GM23248 (cell line): ENCODE results near the gene GCLC. TPM values are rescaled to one million over a fixed set of nuclear protein-coding genes. Genes with fewer than 3 reads are reported as not detected.

Experiments
- DNase-seq: peaks from one replicate; pipeline ENCODE4 v3.0.0-alpha.2; 2015
- H2AFZ ChIP-seq: fragments of 200-600 bp; sonication (generic); 2 replicates; pipeline ENCODE4 v1.6.1; 2016; ENCODE audit warnings: antibody characterized with exemption
- H3F3A ChIP-seq: fragments of 200-600 bp; sonication (generic); 2 replicates; pipeline ENCODE4 v1.6.1; 2016; ENCODE audit warnings: mild to moderate bottlenecking, antibody characterized with exemption, mixed run types; ENCODE audit not compliant: insufficient read depth
- H3K27ac ChIP-seq: fragments of 200-600 bp; sonication (generic); 2 replicates; pipeline ENCODE4 v1.5.1; 2016; ENCODE audit warnings: mild to moderate bottlenecking
- H3K27me3 ChIP-seq: fragments of 200-600 bp; sonication (generic); replicated peaks from 2 replicates; pipeline ENCODE4 v1.6.1; 2016; ENCODE audit warnings: mild to moderate bottlenecking; ENCODE audit not compliant: insufficient read depth
- H3K36me3 ChIP-seq: fragments of 200-600 bp; sonication (generic); 2 replicates; pipeline ENCODE4 v1.6.1; 2016; ENCODE audit warnings: low read depth, mild to moderate bottlenecking
- H3K4me1 ChIP-seq: fragments of 200-600 bp; sonication (generic); 2 replicates; pipeline ENCODE4 v1.6.1; 2016; ENCODE audit warnings: mild to moderate bottlenecking; ENCODE audit not compliant: insufficient read depth
- H3K4me2 ChIP-seq: fragments of 200-600 bp; sonication (generic); one replicate; pipeline ENCODE4 v1.6.1; 2016; ENCODE audit warnings: mild to moderate bottlenecking; ENCODE audit not compliant: unreplicated experiment
- H3K4me3 ChIP-seq: fragments of 200-600 bp; sonication (generic); 2 replicates; pipeline ENCODE4 v1.5.1; 2016; ENCODE audit warnings: mild to moderate bottlenecking
- H3K79me2 ChIP-seq: fragments of 200-600 bp; sonication (generic); 2 replicates; pipeline ENCODE4 v1.6.1; 2016; ENCODE audit warnings: mild to moderate bottlenecking; ENCODE audit not compliant: insufficient read depth
- H3K9ac ChIP-seq: fragments of 200-600 bp; sonication (generic); 2 replicates; pipeline ENCODE4 v1.6.1; 2016; ENCODE audit warnings: mild to moderate bottlenecking
- H3K9me2 ChIP-seq: fragments of 200-600 bp; sonication (generic); 2 replicates; pipeline ENCODE4 v1.6.1; 2016; ENCODE audit warnings: mixed run types, mild to moderate bottlenecking, moderate library complexity; ENCODE audit not compliant: insufficient read depth
- H3K9me3 ChIP-seq: fragments of 200-600 bp; sonication (generic); one replicate; pipeline ENCODE4 v1.6.1; 2017; ENCODE audit warnings: low read depth
- H4K20me1 ChIP-seq: fragments of 200-600 bp; sonication (generic); 2 replicates; pipeline ENCODE4 v1.6.0; 2016; ENCODE audit not compliant: insufficient read depth
- EZH2 ChIP-seq: fragments of 200-600 bp; sonication (generic); IDR thresholded peaks from 2 replicates; pipeline ENCODE4 v1.6.1; 2018; ENCODE audit warnings: antibody characterized with exemption, mild to moderate bottlenecking; ENCODE audit not compliant: insufficient read depth, poor library complexity, severe bottlenecking
- EZH2phosphoT487 ChIP-seq: fragments of 200-600 bp; sonication (generic); IDR thresholded peaks from 2 replicates; pipeline ENCODE4 v1.6.1; 2018; ENCODE audit warnings: antibody characterized with exemption, moderate library complexity, mild to moderate bottlenecking, low read depth; ENCODE audit not compliant: insufficient read depth
- WGBS, 2 experiments: methylation state at CpG; one replicate each; pipeline ENCODE4 v1.1.6; 2015 to 2017; ENCODE audit warnings: low lambda C conversion rate in 2 of 2, low coverage in 1 of 2; ENCODE audit errors: missing lambda C conversion rate in 2 of 2; 5-methylcytosine and 5-hydroxymethylcytosine counted together
- in situ Hi-C: fragments of 300-500 bp; cut with MboI; formaldehyde crosslinking; loops from 2 replicates; pipeline ENCODE4 v1.15.0; 2020
- polyA plus RNA-seq: library from polyadenylated mRNA; unstranded; fragments of >200 nt; fragmentation: Nextera tagmentation; extraction: Ambion mirVana; gene quantifications from 2 replicates; pipeline ENCODE4 v1.2.1, GENCODE V29; 2016
- total RNA-seq: library from RNA; depleted of rRNA; stranded (reverse); fragments of >200 nt; shearing (Covaris generic); gene quantifications from 2 replicates; pipeline ENCODE4 v1.2.3, GENCODE V29; 2014

GCLC gene
- total and polyA plus RNA-seq, 2 experiments from 2014 or later, result 3.3 to 6.4 TPM

DNA sequence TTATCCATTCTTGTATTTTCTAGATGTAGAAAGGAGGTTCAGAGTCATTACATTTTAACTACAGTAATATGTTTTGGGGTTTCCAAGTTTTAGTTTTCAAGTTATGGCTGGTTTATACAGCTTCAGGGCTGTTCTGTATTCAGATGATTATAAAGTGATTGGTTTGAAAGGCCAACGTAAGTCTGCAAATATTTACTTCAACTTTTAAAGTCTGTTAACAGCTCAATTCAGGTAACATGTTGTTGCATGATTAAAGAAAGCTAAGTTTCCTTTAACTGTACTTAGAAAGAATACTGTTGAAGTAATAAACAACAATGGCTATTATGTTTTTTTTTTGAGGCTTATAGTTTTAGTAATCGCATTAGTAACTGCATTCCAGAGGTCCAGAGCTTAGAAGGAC is 22.8 kb upstream of the GCLC start:
- TF ChIP-seq EZH2 (no peak), EZH2phosphoT487 (no peak)
- Histone ChIP-seq H3K79me2 (no peaks in the 10 kb centered on the region), H4K20me1 (no peaks in the 10 kb centered on the region), H3K9ac (no peak overlapping the region), H3F3A (no peaks in the 10 kb centered on the region), H3K27ac (no peak overlapping the region), H3K9me3 (no peaks in the 10 kb centered on the region), H3K9me2 (no peaks in the 10 kb centered on the region), H3K27me3 (peaks cover 6% of the 10 kb centered on the region; the same call in 1 of the 2 replicates), H3K36me3 (no peaks in the 10 kb centered on the region), H3K4me1 (peaks cover 12% of the 10 kb centered on the region; the same call in 1 of the 2 replicates), H2AFZ (no peak overlapping the region), H3K4me3 (no peak overlapping the region), H3K4me2 (no peak overlapping the region)
- DNase-seq, result no peak
- WGBS, 2 experiments, result 91 to 94% methylated on average over 2 of the region's 2 CpGs
- in situ Hi-C loops, result no loop called here

DNA sequence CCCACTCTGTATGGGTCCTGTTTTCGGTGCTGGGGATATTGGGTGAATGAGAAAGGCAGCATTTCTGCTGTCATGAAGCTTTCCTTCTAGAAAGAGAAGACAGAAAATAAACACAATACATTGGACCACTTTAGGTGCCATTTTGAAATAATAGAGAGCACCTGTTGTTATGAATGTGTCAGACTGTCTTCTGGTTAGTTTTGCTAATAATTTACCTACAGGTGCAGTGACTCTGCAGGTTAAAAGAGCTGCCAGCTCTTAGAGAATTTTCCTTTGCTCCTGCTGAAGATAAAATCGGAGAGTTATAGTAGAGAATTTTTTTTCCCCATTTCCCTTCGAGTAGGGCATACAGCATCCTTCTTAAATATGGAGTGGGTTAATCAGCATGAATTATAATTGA is 21.9 kb upstream of the GCLC start:
- Histone ChIP-seq H3K9ac (no peak overlapping the region), H3K4me1 (peaks cover 12% of the 10 kb centered on the region; the same call in 1 of the 2 replicates), H3K36me3 (no peaks in the 10 kb centered on the region), H3K27me3 (peaks cover 16% of the 10 kb centered on the region; the same call in 1 of the 2 replicates), H3K9me2 (no peaks in the 10 kb centered on the region), H2AFZ (no peak overlapping the region), H3K4me2 (no peak overlapping the region), H3K27ac (no peak overlapping the region), H3F3A (no peaks in the 10 kb centered on the region), H4K20me1 (no peaks in the 10 kb centered on the region), H3K9me3 (no peaks in the 10 kb centered on the region), H3K79me2 (no peaks in the 10 kb centered on the region), H3K4me3 (no peak overlapping the region)
- no peak for TF ChIP-seq EZH2phosphoT487
- TF ChIP-seq EZH2, result no peak
- no peak for DNase-seq
- 57 to 60% methylated on average over 3 of the region's 3 CpGs for WGBS, 2 experiments
- in situ Hi-C loops, result no loop called here

DNA sequence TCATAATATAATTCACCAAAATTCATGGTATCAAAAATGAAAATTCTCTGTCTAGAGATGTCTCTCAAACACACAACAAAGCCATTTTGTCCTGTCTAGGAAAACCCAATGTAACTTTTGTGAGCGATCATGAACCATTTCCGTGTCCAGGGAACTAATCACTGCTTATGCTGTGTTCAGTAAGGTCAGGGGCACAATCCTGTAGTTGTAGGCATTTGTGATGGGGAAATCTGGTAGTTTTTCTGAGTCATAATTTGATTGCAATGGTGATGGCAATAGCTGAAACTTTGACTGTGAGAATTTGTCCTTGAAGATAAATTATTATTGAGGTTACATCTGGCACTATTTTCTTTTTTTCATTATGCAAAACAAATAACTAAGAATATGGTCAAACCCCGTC is 21.0 kb upstream of the GCLC start:
- Histone ChIP-seq H2AFZ (no peak overlapping the region), H4K20me1 (no peaks in the 10 kb centered on the region), H3K36me3 (no peaks in the 10 kb centered on the region), H3K9me3 (no peaks in the 10 kb centered on the region), H3K27me3 (peaks cover 17% of the 10 kb centered on the region; the same call in 1 of the 2 replicates), H3K4me2 (no peak overlapping the region), H3K9me2 (no peaks in the 10 kb centered on the region), H3K4me1 (peaks cover 12% of the 10 kb centered on the region; the same call in 1 of the 2 replicates), H3F3A (no peaks in the 10 kb centered on the region), H3K4me3 (no peak overlapping the region), H3K27ac (no peak overlapping the region), H3K9ac (no peak overlapping the region), H3K79me2 (no peaks in the 10 kb centered on the region)
- TF ChIP-seq EZH2phosphoT487 (no peak), EZH2 (no peak)
- DNase-seq, result no peak
- WGBS, 2 experiments, result 80 to 88% methylated on average over 3 of the region's 3 CpGs
- in situ Hi-C loops, result no loop called here

DNA sequence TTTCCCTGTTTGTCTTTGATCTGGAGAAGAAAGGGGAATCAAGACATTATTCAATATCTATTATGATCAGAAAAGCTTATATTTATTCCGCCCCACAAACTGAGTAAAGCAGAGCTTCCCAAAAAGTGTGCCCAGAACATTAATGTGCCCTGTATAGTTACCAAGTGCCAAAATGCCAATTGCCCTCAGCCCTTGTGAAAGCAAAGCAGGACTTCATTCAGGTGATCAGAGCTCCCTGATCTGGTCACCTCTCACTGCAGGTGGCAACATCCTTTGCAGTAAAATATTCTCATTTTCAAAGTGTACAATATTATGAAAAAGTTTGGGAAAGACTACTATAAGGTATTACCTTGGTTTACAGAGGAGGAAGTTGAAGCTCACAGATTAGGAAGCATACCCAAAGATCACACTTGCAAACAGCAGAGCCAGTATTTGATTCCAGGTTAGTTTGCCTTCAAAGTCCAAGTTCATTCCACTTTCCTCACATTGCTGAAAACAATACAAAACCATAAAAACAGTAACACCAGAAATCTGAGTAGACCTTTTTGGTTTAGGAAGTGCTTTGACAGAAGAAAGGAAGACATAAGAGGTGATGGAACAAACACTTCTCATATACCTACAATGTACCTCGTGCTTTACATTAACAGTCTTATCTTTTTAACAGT is 19.6 kb upstream of the GCLC start:
- H3K4me2 ChIP-seq, result no peak overlapping the region
- peaks cover 12% of the 10 kb centered on the region; the same call in 1 of the 2 replicates for H3K4me1 ChIP-seq
- 70 to 82% methylated on average over 2 of the region's 2 CpGs for WGBS, 2 experiments
- H3F3A ChIP-seq, result no peaks in the 10 kb centered on the region
- H3K9ac ChIP-seq, result no peak overlapping the region
- no peaks in the 10 kb centered on the region for H3K36me3 ChIP-seq
- H3K9me3 ChIP-seq, result no peaks in the 10 kb centered on the region
- no peaks in the 10 kb centered on the region for H3K79me2 ChIP-seq
- no peak for DNase-seq
- H3K27me3 ChIP-seq, result peaks cover 17% of the 10 kb centered on the region; the same call in 1 of the 2 replicates
- no peaks in the 10 kb centered on the region for H4K20me1 ChIP-seq
- no peaks in the 10 kb centered on the region for H3K9me2 ChIP-seq
- H3K27ac ChIP-seq, result no peak overlapping the region
- TF ChIP-seq EZH2 (no peak), EZH2phosphoT487 (no peak)
- in situ Hi-C loops, result no loop called here
- no peak overlapping the region for H2AFZ ChIP-seq
- no peak overlapping the region for H3K4me3 ChIP-seq
